Hematopoietic multipotent progenitor cell treated with erythropoietin and hydrocortisone succinate and interleukin-3 and kit ligand, for 15 days (in vitro differentiated cells): ENCODE results near the gene MAVS.

Experiments
- DNase-seq: peaks from one replicate; pipeline ENCODE4 v3.0.0-alpha.2; 2015; ENCODE audit warnings: low spot score

Gene MAVS

DNA sequence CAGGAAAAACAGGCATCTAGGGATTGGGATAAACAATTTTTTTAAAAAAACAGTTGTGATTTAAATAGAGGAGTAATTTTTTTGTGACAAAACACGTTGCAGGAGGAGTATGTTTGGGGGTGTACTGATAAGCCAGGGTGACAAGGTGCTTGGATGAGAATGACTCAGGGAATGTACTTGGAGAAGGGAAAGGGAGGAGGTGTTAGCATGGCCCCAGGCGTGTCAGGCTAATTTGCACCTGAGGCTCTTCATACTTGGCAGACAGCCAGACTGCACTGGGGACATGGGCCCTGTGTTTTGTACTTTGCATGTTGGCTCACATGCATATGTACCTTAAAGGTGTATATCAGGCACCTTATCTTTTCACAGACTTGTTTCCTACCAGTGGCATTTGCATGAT is 65.3 kb downstream of the MAVS start:
- DNase-seq, result peak; percentile 44

DNA sequence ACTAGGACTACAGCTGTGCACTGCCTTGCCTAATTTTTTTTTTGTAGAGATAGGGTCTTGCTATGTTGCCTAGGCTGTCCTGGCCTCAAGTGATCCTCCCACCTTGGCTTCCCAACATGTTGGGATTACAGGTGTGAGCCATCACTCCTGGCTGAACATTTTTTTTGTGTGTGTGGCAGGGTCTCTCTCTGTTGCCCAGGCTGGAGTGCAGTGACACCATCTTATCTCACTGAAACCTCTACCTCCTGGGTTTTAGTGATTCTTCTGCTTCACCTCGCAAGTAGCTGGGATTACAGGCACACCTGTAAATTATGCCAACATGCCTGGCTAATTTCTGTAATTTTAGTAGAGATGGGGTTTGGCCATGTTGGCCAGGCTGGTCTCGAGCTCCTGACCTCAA is 67.8 kb downstream of the MAVS start:
- DNase-seq, result no peak

DNA sequence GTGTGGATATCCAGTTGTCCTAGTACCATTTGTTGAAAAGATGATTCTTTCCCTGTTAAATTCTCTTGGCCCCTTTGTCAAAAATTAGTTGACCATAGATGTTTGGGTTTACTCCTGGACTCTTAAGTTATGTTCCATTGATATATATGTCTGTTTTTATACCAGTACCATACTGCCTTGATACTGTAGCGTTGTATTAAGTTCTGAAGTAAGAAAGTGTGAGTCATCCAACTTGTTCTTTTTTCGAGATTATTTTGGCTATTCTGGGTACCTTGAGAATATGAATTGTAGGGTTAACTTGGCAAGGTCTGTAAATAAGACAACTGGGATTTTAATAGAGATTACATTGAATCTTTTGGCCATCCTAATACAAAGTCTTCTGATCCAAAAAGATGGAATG is 69.1 kb downstream of the MAVS start:
- no peak for DNase-seq

DNA sequence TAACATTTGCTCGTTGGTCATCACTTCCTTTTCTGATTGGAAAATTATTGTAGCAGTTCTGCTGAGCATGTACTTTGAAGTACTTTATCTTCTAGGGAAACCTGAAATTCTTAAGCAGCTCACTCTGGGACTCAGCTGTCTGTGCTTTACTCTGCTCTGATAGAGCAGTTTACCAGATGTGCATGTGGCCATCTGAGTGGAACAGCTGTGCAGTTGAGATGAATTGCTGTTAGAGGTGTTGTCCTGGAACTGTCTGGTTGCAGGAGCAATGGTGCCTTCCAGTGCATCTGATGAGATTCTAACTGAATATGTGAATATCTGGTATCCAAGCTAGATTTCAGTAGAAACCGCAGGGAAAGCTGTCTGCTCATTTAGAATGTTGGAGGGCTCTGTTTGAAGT is 69.7 kb downstream of the MAVS start:
- peak; percentile 36 for DNase-seq

DNA sequence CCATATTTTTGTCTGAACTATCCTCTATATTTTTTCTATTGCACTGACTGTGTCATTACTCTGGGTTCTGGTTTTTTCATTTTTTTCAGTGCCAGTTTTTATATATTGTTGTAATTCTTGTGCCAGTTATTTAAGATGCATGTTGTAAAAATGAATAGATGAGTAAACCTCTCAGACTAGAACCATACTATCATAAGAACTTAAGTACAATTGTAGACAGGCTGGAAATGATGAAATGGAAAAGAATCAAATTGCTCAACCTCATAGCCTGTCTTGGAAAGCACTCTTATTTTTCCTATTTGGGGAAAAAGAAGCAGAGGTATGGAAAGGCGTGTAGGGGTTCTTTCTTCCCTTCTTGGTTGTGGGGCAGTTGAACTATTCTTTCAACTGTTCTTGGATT is 72.7 kb downstream of the MAVS start:
- DNase-seq, result no peak

DNA sequence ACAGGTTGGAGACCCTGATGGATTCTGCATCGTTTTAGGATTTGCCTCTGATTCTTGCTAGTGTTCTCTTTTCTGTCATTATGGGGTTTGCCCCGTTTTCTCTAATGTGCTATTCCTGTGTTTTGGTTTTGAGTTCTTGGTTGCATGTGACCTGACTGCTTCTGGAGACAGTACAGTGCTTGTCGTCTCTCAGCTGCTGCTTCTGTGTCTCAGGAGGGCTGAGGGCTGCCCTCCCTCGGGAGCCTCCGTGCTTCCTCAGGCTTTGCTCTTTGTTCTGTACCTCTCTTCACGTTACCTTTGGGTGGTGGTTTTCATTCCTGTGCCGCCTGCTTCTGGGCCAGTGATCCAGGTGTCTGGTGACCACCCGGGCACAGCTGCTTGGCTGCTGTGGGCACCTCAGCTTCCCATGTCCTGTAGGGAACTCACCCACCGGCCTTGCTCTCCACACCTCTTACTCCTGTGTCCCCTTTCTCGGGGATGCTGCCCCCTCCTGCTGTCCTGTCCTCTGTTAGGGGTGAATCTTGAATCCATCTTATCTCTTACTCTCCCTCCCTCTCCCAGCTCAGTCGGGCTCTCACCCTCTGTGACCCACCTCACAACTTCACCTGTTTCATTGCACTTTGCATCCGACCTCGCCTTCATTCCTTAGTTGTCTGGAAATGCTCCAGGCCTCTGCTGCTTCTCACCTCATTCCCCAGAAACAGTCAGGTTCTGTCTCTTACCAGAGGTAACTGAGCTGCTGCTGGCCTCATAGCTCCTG is 75.8 kb downstream of the MAVS start:
- no peak for DNase-seq

DNA sequence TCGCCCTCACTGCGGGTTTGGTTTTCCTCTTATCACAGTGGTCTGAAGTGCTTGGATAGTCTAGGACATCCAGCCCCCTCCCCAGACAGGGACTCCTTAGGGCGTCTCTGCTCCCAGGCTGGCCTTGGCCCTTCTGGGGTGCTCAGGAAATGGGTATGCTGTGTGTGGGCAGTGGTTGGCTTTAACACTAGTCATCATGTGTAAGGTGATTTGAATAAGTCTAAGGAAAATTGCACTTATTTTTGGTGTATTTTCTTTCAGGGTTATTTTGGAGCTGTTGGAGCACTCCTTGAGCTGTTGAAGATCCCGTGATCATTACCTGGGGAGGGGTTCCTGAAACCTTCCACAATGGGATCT is 76.3 kb downstream of the MAVS start:
- DNase-seq, result no peak

DNA sequence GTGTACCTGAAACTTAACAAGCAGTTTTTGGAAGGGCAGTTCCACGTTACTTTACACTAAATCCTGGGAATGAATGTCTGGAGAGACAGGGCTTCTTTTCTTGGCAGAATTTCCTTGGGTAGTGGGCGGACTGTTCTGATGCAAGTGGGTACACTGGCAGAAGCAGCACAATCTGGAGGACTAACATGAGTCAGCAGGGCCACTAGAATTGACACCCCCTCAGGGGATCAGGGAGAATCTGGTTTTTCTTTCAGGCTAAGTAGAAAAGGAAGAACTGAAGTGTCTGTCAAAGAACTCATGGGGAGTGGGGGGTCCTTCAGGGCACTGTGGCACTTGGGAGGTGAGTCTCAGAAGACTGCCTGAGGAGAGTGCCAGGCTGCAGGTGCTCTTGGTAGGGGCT is 77.2 kb downstream of the MAVS start:
- DNase-seq, result no peak

DNA sequence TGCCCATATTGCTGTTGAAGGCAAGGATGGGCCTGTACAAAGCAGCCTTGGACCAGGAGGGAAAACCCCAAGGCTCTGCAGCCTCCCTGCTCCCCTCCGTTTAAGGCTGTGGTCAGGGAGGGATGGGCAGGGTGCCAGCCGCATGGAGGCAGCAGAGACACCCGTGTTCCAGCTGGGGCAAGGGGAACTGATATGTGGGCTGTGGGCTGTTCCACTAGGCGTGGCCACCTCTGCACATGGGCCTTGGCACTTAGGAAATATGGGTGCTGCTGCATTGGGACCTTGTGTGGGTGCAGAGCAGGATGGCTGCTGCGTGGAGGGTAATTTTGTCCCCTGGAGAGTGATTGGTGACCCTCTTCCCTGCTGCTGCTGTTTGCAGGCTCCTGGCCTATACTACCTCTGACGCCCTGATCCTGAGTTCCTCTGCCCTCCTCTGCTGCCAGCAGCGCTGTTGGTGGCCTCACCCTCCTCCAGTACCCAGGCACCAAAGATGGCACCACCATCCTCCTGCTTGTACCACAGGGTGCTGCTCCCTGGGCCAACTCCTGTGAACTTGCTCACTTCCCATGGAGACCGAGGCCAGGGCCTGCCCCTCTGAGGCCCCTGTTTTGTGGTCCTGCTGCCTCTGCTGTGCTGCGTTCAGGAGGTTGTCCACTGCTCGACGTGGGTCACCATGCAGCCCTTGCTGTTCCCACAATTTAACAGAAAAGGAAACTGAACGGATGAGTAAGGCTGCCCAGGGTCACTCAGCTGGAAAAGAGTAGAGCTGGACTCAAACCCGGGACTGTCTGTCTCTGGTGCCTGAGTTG is 77.9 kb downstream of the MAVS start:
- DNase-seq, result peak; percentile 54

DNA sequence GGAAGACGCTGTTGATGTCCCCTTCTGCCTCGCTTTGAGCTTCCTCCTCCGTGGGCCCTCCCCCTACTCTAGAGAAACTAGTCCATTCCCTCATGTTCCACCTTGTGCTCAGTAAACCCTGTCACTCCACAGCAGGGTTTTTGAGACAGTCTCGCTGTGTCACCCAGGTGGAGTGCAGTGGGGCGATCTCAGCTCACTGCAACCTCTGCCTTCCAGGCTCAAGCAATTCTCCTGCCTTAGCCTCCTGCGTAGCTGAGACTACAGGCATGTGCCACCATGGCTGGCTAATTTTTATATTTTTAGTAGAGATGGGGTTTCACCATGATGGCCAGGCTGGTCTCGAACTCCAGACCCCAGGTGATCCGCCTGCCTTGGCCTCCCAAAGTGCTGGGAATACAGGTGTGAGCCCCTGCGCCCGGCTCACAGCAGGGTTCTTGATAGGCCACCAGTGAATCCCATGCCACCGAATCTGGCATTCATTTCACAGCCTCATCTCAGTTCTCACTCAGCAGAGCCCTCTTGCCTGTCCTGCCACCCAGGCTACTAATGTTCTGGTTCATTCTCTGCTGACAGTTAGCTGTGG is 78.6 kb downstream of the MAVS start:
- DNase-seq, result no peak
